Common myeloid progenitor, CD34-positive (primary cell): ENCODE data around the gene AP1S3.
"Not testable (repeated sequence)": the region's sequence is repeated elsewhere in the genome, so short reads cannot be mapped to it uniquely, and the experiment has no call there.

Source experiments
- CTCF ChIA-PET: fragments of 350-600 bp; sonication (Branson Sonifier 250); formaldehyde crosslinking; loops from one replicate; lab custom pipeline; 2021; ENCODE audit warnings: antibody characterized with exemption; lab: Charles Lee
- POLR2A ChIA-PET: fragments of 350-600 bp; sonication (Branson Sonifier 250); formaldehyde crosslinking; loops from one replicate; lab custom pipeline; 2021; ENCODE audit warnings: antibody characterized with exemption; lab: Charles Lee
- DNase-seq, 3 donors: peaks; one replicate each; pipeline versions ENCODE4 v3.0.0 to v3.0.0-alpha.2; 2013
- H3K27ac ChIP-seq, 2 experiments: 1 replicate in 1 of 2; 2 replicates in 1 of 2; pipeline ENCODE4 v1.7.0; 2013; ENCODE audit warnings: inconsistent platforms in 2 of 2, low read length in 2 of 2, mild to moderate bottlenecking in 2 of 2, low read depth in 1 of 2, moderate library complexity in 1 of 2; ENCODE audit not compliant: severe bottlenecking in 2 of 2, insufficient read depth in 1 of 2, poor library complexity in 1 of 2
- H3K27me3 ChIP-seq, 5 experiments: replicated peaks in 2 of 5; 1 replicate in 3 of 5; 2 replicates in 2 of 5; pipeline versions ENCODE4 v1.6.1 to v1.7.0; 2013; ENCODE audit warnings: low read length in 4 of 5, mild to moderate bottlenecking in 2 of 5, moderate library complexity in 2 of 5, inconsistent platforms in 1 of 5; ENCODE audit not compliant: insufficient read depth in 5 of 5, control insufficient read depth in 4 of 5
- H3K36me3 ChIP-seq, 4 experiments: 1 replicate in 2 of 4; 2 replicates in 2 of 4; pipeline versions ENCODE4 v1.6.1 to v1.7.0; 2013; ENCODE audit warnings: low read length in 3 of 4, control low read depth in 1 of 4, mild to moderate bottlenecking in 1 of 4; ENCODE audit not compliant: control insufficient read depth in 4 of 4, insufficient read depth in 4 of 4
- H3K4me1 ChIP-seq, 4 experiments: 1 replicate in 3 of 4; 2 replicates in 1 of 4; pipeline versions ENCODE4 v1.6.1 to v1.7.1; 2013; ENCODE audit warnings: low read length in 3 of 4, mild to moderate bottlenecking in 3 of 4, control low read depth in 1 of 4, inconsistent platforms in 1 of 4, moderate library complexity in 1 of 4; ENCODE audit not compliant: control insufficient read depth in 4 of 4, insufficient read depth in 4 of 4; ENCODE audit errors: control extremely low read depth in 1 of 4
- H3K4me3 ChIP-seq, 7 experiments: 1 replicate in 4 of 7; 2 replicates in 3 of 7; pipeline versions ENCODE4 v1.5.1 to v1.7.0; 2013; ENCODE audit warnings: mild to moderate bottlenecking in 7 of 7, low read length in 6 of 7, moderate library complexity in 6 of 7, inconsistent platforms in 2 of 7, low read depth in 2 of 7, control low read depth in 1 of 7; ENCODE audit not compliant: insufficient read depth in 4 of 7, control insufficient read depth in 1 of 7; ENCODE audit errors: extremely low read depth in 1 of 7
- H3K9me3 ChIP-seq, 5 experiments: 1 replicate in 4 of 5; 2 replicates in 1 of 5; pipeline versions ENCODE4 v1.6.1 to v1.7.1; 2013; ENCODE audit warnings: low read length in 4 of 5, mild to moderate bottlenecking in 2 of 5, inconsistent platforms in 1 of 5, low read depth in 1 of 5, moderate library complexity in 1 of 5; ENCODE audit not compliant: control insufficient read depth in 4 of 5, insufficient read depth in 2 of 5; ENCODE audit errors: control extremely low read depth in 1 of 5
- WGBS: methylation state at CpG from one replicate; pipeline ENCODE4 v1.1.5; 2013; ENCODE audit not compliant: insufficient coverage; 5-methylcytosine and 5-hydroxymethylcytosine counted together

AP1S3 gene

GRCh38 chr2:223764796-223765195 is 72.6 kb downstream of the AP1S3 start:
- H3K4me1 ChIP-seq, result peaks cover 0 to 9% (median 0%) of the 10 kb centered on the region in 4 experiments
- no peak overlapping the region for H3K27ac ChIP-seq
- DNase-seq, result no peak
- POLR2A ChIA-PET, result no interaction called here
- no peaks in the 10 kb centered on the region for H3K9me3 ChIP-seq
- no peaks in the 10 kb centered on the region for H3K27me3 ChIP-seq
- H3K36me3 ChIP-seq, result no peaks in the 10 kb centered on the region
- CTCF ChIA-PET, result no interaction called here
- WGBS, result no CpG with 5 or more reads among the region's 1 CpG
- no peak overlapping the region for H3K4me3 ChIP-seq

GRCh38 chr2:223762853-223763252 is 74.5 kb downstream of the AP1S3 start:
- POLR2A ChIA-PET, result no interaction called here
- H3K9me3 ChIP-seq, result no peaks in the 10 kb centered on the region
- no peak for DNase-seq

GRCh38 chr2:223761746-223762145 is 75.6 kb downstream of the AP1S3 start:
- POLR2A ChIA-PET, H3K9me3 ChIP-seq, H3K27me3 ChIP-seq, DNase-seq, H3K36me3 ChIP-seq, CTCF ChIA-PET, H3K4me3 ChIP-seq, H3K27ac ChIP-seq, H3K4me1 ChIP-seq: not testable (repeated sequence)
- 98% methylated on average over 7 of the region's 7 CpGs for whole genome bisulfite sequencing

More at GRCh38 chr2:223762853-223763252, 74.5 kb downstream of the AP1S3 start:
- Histone ChIP-seq H3K27me3 (no peaks in the 10 kb centered on the region), H3K4me3 (no peak overlapping the region), H3K27ac (no peak overlapping the region), H3K4me1 (peaks cover 0 to 4% (median 0%) of the 10 kb centered on the region in 4 experiments), H3K36me3 (no peaks in the 10 kb centered on the region)
- CTCF ChIA-PET, result no interaction called here
- 100% methylated on average over 1 of the region's 1 CpG for WGBS

- CTCF ChIA-PET, result interaction anchor here (1.0 kb wide), 1 partner anchor 16 kb away, joined by 3 read pairs; no protein-coding TSS in a partner anchor
- Histone ChIP-seq H3K36me3 (no peaks in the 10 kb centered on the region), H3K9me3 (no peaks in the 10 kb centered on the region), H3K4me3 (no peak overlapping the region), H3K27ac (no peak overlapping the region), H3K4me1 (peaks cover 0 to 4% (median 0%) of the 10 kb centered on the region in 4 experiments), H3K27me3 (no peaks in the 10 kb centered on the region)
- peak in 2 of 3 donors; percentile 6 to 12 for DNase-seq
- 85% methylated on average over 8 of the region's 8 CpGs for WGBS
- POLR2A ChIA-PET, result no interaction called here
Measured at GRCh38 chr2:223760838-223761502, 76.4 kb downstream of the AP1S3 start.

GRCh38 chr2:223759569-223760430 is 77.6 kb downstream of the AP1S3 start:
- no peak overlapping the region for H3K27ac ChIP-seq
- DNase-seq, result no peak
- no peaks in the 10 kb centered on the region for H3K27me3 ChIP-seq
- POLR2A ChIA-PET, result no interaction called here
- CTCF ChIA-PET, result no interaction called here
- peaks cover 0 to 4% (median 0%) of the 10 kb centered on the region in 4 experiments for H3K4me1 ChIP-seq
- H3K9me3 ChIP-seq, result no peaks in the 10 kb centered on the region
- 80% methylated on average over 6 of the region's 8 CpGs for WGBS
- no peak overlapping the region for H3K4me3 ChIP-seq
- H3K36me3 ChIP-seq, result no peaks in the 10 kb centered on the region

GRCh38 chr2:223758131-223758840 is 79.1 kb downstream of the AP1S3 start:
- H3K9me3 ChIP-seq, result no peaks in the 10 kb centered on the region
- no peaks in the 10 kb centered on the region for H3K36me3 ChIP-seq
- DNase-seq, result no peak
- 92% methylated on average over 2 of the region's 4 CpGs for WGBS
- no peak overlapping the region for H3K27ac ChIP-seq
- peaks cover 0 to 4% (median 0%) of the 10 kb centered on the region in 4 experiments for H3K4me1 ChIP-seq
- H3K4me3 ChIP-seq, result no peak overlapping the region
- peaks cover 0 to 2% (median 0%) of the 10 kb centered on the region in 5 experiments for H3K27me3 ChIP-seq
- ChIA-PET CTCF (no interaction called here), POLR2A (no interaction called here)
